ENCODE results near the gene SLBP. TPM values are rescaled to one million over a fixed set of nuclear protein-coding genes. Genes with fewer than 3 reads are reported as not detected.

The SLBP gene
- 10 to 100 TPM; 52.1 to 60.7 TPM for total RNA-seq
- polyA plus RNA-seq (2013, experiment 1 of 2): 50.7 TPM
- polyA plus RNA-seq (2013, experiment 2 of 2): 48.2 TPM
- long read RNA-seq, experiment 1, transcript SLBP-206 (8 exons, 1,977 nt): major isoform, 42 of 60 reads
- long read RNA-seq, experiment 1, partial matches to known transcripts: 10 of 60 reads
- long read RNA-seq, experiment 1, other reads (novel, unspliced or antisense): 7 of 60 reads
- long read RNA-seq, experiment 2, transcript SLBP-206 (8 exons, 1,977 nt): major isoform, 82 of 91 reads
- long read RNA-seq, experiment 2, partial matches to known transcripts: 5 of 91 reads
- long read RNA-seq, experiment 2, other reads (novel, unspliced or antisense): 2 of 91 reads
- long read RNA-seq, experiment 3, transcript SLBP-205 (7 exons, 987 nt): minor isoform, 12 of 294 reads
- long read RNA-seq, experiment 3, transcript SLBP-206 (8 exons, 1,977 nt): major isoform, 272 of 294 reads
- long read RNA-seq, experiment 3, partial matches to known transcripts: 5 of 294 reads
- long read RNA-seq, experiment 3, other reads (novel, unspliced or antisense): 4 of 294 reads
- long read RNA-seq, experiment 4, partial matches to known transcripts: 2 of 2 reads
- long read RNA-seq, experiment 4, other reads (novel, unspliced or antisense): 0 of 2 reads

DNA sequence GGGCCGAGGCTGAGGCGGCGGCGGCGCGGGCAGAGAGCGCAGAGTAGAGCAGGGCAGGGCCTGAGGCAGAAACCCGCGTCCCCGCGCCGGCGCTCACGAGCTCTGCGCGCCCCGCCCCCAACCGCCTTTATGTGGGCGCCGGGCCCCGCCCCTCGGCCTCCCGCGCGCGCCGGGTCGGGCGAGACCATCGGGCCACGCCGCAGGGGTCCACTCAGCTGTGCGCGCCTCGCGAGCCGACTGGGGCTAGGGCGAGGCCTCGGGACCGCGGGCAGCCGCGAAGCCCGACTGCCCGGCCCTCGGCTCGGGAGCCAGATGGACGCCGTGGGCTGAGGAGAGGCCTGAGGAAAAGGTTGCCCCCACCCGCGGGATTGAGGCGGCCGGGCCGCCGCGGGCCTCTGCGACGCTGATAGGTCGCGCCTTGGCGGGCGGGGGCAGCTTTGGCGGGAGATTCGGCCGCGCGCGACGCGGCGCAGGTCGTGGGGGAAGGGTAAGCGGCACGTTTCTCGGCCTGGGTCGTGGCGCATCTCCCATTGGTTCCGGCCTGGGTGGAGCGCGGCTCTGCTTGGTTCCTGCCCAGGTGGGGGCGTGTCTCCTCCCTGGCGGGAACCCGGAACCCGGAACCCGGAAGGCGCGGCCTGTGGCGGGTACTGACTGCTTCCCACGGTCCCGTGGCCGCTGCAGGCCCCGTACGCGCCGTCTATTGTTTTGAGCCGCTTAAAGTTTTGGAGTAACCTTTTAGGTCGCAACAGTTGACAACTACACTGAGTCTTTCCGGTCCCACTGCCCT is at the start of gene SLBP:
SLBP (minus strand) TSS at position 104 of the 787 bp plus-strand sequence. CDS start 131 bp downstream, outside the sequence.
- peak; percentile 97 for DNase-seq
- TF ChIP-seq, protein P1, sequence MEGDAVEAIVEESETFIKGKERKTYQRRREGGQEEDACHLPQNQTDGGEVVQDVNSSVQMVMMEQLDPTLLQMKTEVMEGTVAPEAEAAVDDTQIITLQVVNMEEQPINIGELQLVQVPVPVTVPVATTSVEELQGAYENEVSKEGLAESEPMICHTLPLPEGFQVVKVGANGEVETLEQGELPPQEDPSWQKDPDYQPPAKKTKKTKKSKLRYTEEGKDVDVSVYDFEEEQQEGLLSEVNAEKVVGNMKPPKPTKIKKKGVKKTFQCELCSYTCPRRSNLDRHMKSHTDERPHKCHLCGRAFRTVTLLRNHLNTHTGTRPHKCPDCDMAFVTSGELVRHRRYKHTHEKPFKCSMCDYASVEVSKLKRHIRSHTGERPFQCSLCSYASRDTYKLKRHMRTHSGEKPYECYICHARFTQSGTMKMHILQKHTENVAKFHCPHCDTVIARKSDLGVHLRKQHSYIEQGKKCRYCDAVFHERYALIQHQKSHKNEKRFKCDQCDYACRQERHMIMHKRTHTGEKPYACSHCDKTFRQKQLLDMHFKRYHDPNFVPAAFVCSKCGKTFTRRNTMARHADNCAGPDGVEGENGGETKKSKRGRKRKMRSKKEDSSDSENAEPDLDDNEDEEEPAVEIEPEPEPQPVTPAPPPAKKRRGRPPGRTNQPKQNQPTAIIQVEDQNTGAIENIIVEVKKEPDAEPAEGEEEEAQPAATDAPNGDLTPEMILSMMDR (conservative IDR thresholded peaks at IDR 0.05): no peak
- Mint-ChIP-seq H3K4me3 (peak within 1 kb of the TSS; percentile 86), H3K27me3 (ENCODE audit: insufficient read depth) (no peaks in the 10 kb centered on the region), H3K9me3 (no peaks in the 10 kb centered on the region), H3K36me3 (ENCODE audit: low read depth) (peaks cover 27% of the 10 kb centered on the region), H3K4me1 (peaks cover 17% of the 10 kb centered on the region), H3K27ac (peak within 1 kb of the TSS; percentile 96)
- no peaks in the 10 kb centered on the region for H3K9me3 ChIP-seq (ENCODE audit: control insufficient read depth, low read length)
- H3K4me1 ChIP-seq (ENCODE audit: control insufficient read depth, insufficient read depth, low read length): no peaks in the 10 kb centered on the region
- H3K27ac ChIP-seq (ENCODE audit: low read depth, low read length): peak within 1 kb of the TSS; percentile 97
- H3K4me3 ChIP-seq (ENCODE audit: low read length): peak within 1 kb of the TSS; percentile 96
- peaks cover 9% of the 10 kb centered on the region for H3K36me3 ChIP-seq (ENCODE audit: control insufficient read depth, insufficient read depth, low read length)
- H3K27me3 ChIP-seq (ENCODE audit: control insufficient read depth, insufficient read depth, low read length, poor library complexity, severe bottlenecking): no peaks in the 10 kb centered on the region
- H3K9ac ChIP-seq (ENCODE audit: extremely low read depth, low read length, poor library complexity, severe bottlenecking): peak within 1 kb of the TSS; percentile 89
- 0% methylated on average over 29 to 98 of the region's 98 CpGs for WGBS, 2 experiments (ENCODE audit: insufficient coverage in 1 of 2, insufficient read length in 1 of 2)

DNA sequence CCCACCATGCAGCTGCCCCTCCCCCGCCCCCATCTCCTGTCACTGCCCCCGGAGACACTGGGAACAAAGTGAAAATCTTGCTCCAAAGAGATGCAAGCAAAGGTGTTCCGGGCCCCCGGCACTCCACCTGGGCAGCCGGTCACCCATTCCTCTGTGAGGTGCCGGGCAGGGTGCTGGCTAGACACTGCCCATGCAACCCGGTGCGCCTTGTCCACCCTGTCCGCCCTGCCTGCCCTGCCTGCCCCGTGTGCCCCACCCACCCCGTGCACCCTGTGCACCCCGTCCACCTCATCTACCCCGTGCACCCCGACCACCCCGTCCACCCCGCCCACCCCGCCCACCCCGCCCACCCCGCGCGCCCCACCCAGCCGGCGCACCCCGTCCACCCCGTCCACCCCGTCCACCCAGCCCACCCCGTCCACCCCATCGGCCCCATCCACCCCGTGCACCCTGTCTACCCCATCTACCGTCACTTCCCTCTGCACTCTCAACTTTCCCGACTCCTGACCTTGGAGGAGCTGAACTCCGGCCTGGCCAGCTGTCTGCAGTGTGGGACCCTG is 49.1 kb upstream of the SLBP start:
- no peak overlapping the region for H3K4me3 Mint-ChIP-seq
- Histone ChIP-seq H3K9me3 (ENCODE audit: control insufficient read depth, low read length) (no peaks in the 10 kb centered on the region), H3K4me3 (ENCODE audit: low read length) (no peak overlapping the region), H3K27ac (ENCODE audit: low read depth, low read length) (no peak overlapping the region), H3K4me1 (ENCODE audit: control insufficient read depth, insufficient read depth, low read length) (peaks cover 3% of the 10 kb centered on the region), H3K9ac (ENCODE audit: extremely low read depth, low read length, poor library complexity, severe bottlenecking) (no peak overlapping the region), H3K27me3 (ENCODE audit: control insufficient read depth, insufficient read depth, low read length, poor library complexity, severe bottlenecking) (no peaks in the 10 kb centered on the region), H3K36me3 (ENCODE audit: control insufficient read depth, insufficient read depth, low read length) (no peaks in the 10 kb centered on the region)
- peaks cover 13% of the 10 kb centered on the region for H3K4me1 Mint-ChIP-seq
- DNase-seq: no peak
- TF ChIP-seq, protein P1 (conservative IDR thresholded peaks at IDR 0.05): no peak
- H3K27me3 Mint-ChIP-seq (ENCODE audit: insufficient read depth): peaks cover 2% of the 10 kb centered on the region
- 81 to 92% methylated on average over 7 to 20 of the region's 32 CpGs for WGBS, 2 experiments (ENCODE audit: insufficient coverage in 1 of 2, insufficient read length in 1 of 2)
- no peak overlapping the region for H3K27ac Mint-ChIP-seq
- H3K36me3 Mint-ChIP-seq (ENCODE audit: low read depth): no peaks in the 10 kb centered on the region
- no peaks in the 10 kb centered on the region for H3K9me3 Mint-ChIP-seq

DNA sequence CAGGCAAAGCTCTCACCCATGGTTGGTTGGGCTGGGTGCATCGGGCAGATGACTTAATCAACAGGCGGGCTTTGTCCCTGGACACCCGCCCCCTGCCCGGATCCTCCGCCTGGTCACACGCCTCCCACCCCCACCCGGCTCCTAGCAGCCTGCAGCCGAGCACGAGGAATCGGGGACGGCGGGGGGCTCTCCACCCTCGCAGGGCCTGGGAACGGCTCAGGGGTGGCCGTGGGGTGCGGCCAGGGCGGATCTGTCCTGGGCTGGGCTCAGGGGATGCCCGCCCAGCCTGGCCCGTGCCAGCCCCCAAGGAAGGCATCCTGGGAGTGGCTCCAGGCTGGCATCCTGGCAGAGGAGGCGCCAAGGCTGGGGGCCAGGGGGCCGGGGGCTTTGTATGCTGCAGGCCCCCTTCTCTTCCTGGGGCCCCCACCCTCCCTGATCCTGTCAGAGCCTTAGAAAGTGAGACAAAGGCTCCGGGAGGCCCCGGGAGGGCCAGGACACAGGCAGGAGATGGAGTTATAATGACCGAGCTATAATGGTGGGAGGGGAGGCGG is 48.5 kb upstream of the SLBP start:
- H3K9me3 ChIP-seq (ENCODE audit: control insufficient read depth, low read length): no peaks in the 10 kb centered on the region
- peaks cover 10% of the 10 kb centered on the region for H3K4me1 Mint-ChIP-seq
- no peaks in the 10 kb centered on the region for H3K27me3 ChIP-seq (ENCODE audit: control insufficient read depth, insufficient read depth, low read length, poor library complexity, severe bottlenecking)
- H3K36me3 ChIP-seq (ENCODE audit: control insufficient read depth, insufficient read depth, low read length): no peaks in the 10 kb centered on the region
- H3K4me3 ChIP-seq (ENCODE audit: low read length): no peak overlapping the region
- H3K27me3 Mint-ChIP-seq (ENCODE audit: insufficient read depth): peaks cover 2% of the 10 kb centered on the region
- no peaks in the 10 kb centered on the region for H3K4me1 ChIP-seq (ENCODE audit: control insufficient read depth, insufficient read depth, low read length)
- no peaks in the 10 kb centered on the region for H3K36me3 Mint-ChIP-seq (ENCODE audit: low read depth)
- no peak overlapping the region for H3K27ac ChIP-seq (ENCODE audit: low read depth, low read length)
- H3K9ac ChIP-seq (ENCODE audit: extremely low read depth, low read length, poor library complexity, severe bottlenecking): no peak overlapping the region
- no peaks in the 10 kb centered on the region for H3K9me3 Mint-ChIP-seq
- H3K27ac Mint-ChIP-seq: no peak overlapping the region
- DNase-seq: no peak
- WGBS, 2 experiments (ENCODE audit: insufficient coverage in 1 of 2, insufficient read length in 1 of 2): 66 to 80% methylated on average over 6 to 25 of the region's 25 CpGs
- TF ChIP-seq, protein P1 (conservative IDR thresholded peaks at IDR 0.05): no peak
- no peak overlapping the region for H3K4me3 Mint-ChIP-seq
